Measurements from ENCODE around the gene UNC5C. TPM values are rescaled to one million over a fixed set of nuclear protein-coding genes. Genes with fewer than 3 reads are reported as not detected.

Gene UNC5C
- total RNA-seq, 1 donor from 2014 or later = 0.97 TPM

- Mint-ChIP-seq H3K27me3 (ENCODE audit: unreplicated experiment) (peaks cover 1% of the 10 kb centered on the region), H3K9me3 (ENCODE audit: unreplicated experiment) (no peaks in the 10 kb centered on the region), H3K4me1 (ENCODE audit: unreplicated experiment) (peaks cover 5% of the 10 kb centered on the region), H3K36me3 (ENCODE audit: low read depth, unreplicated experiment) (no peaks in the 10 kb centered on the region), H3K27ac (ENCODE audit: unreplicated experiment) (no peak overlapping the region), H3K4me3 (ENCODE audit: unreplicated experiment) (no peak overlapping the region)
- no peak for DNase-seq (ENCODE audit: low spot score)
- TF ChIP-seq CTCF (IDR thresholded peaks at IDR 0.05; ENCODE audit: unreplicated experiment) = no peak
These were observed 102.6 kb downstream of the UNC5C start for GRCh38 chr4:95446173-95446572.

- Mint-ChIP-seq H3K27ac (ENCODE audit: unreplicated experiment) (no peak overlapping the region), H3K4me1 (ENCODE audit: unreplicated experiment) (peaks cover 5% of the 10 kb centered on the region), H3K27me3 (ENCODE audit: unreplicated experiment) (peaks cover 1% of the 10 kb centered on the region), H3K36me3 (ENCODE audit: low read depth, unreplicated experiment) (no peaks in the 10 kb centered on the region), H3K4me3 (ENCODE audit: unreplicated experiment) (no peak overlapping the region), H3K9me3 (ENCODE audit: unreplicated experiment) (no peaks in the 10 kb centered on the region)
- DNase-seq (ENCODE audit: low spot score) = no peak
- no peak for TF ChIP-seq CTCF (IDR thresholded peaks at IDR 0.05; ENCODE audit: unreplicated experiment)
These were observed 103.5 kb downstream of the UNC5C start for GRCh38 chr4:95445251-95445650.

GRCh38 chr4:95444812-95445211, 104.0 kb downstream of the UNC5C start:
- no peaks in the 10 kb centered on the region for H3K9me3 Mint-ChIP-seq (ENCODE audit: unreplicated experiment)
- no peak overlapping the region for H3K4me3 Mint-ChIP-seq (ENCODE audit: unreplicated experiment)
- TF ChIP-seq CTCF (IDR thresholded peaks at IDR 0.05; ENCODE audit: unreplicated experiment) = no peak
- peaks cover 1% of the 10 kb centered on the region for H3K27me3 Mint-ChIP-seq (ENCODE audit: unreplicated experiment)
- H3K27ac Mint-ChIP-seq (ENCODE audit: unreplicated experiment) = no peak overlapping the region
- no peaks in the 10 kb centered on the region for H3K36me3 Mint-ChIP-seq (ENCODE audit: low read depth, unreplicated experiment)
- no peak for DNase-seq (ENCODE audit: low spot score)
- H3K4me1 Mint-ChIP-seq (ENCODE audit: unreplicated experiment) = peaks cover 8% of the 10 kb centered on the region

- no peak for TF ChIP-seq CTCF (IDR thresholded peaks at IDR 0.05; ENCODE audit: unreplicated experiment)
- no peak for DNase-seq (ENCODE audit: low spot score)
- Mint-ChIP-seq H3K9me3 (ENCODE audit: unreplicated experiment) (no peaks in the 10 kb centered on the region), H3K27me3 (ENCODE audit: unreplicated experiment) (no peaks in the 10 kb centered on the region), H3K36me3 (ENCODE audit: low read depth, unreplicated experiment) (no peaks in the 10 kb centered on the region), H3K4me1 (ENCODE audit: unreplicated experiment) (peaks cover 6% of the 10 kb centered on the region), H3K27ac (ENCODE audit: unreplicated experiment) (no peak overlapping the region), H3K4me3 (ENCODE audit: unreplicated experiment) (no peak overlapping the region)
These were observed 108.9 kb downstream of the UNC5C start for GRCh38 chr4:95439896-95440295.

GRCh38 chr4:95439071-95439470, 109.7 kb downstream of the UNC5C start:
- TF ChIP-seq CTCF (IDR thresholded peaks at IDR 0.05; ENCODE audit: unreplicated experiment) = no peak
- H3K36me3 Mint-ChIP-seq (ENCODE audit: low read depth, unreplicated experiment) = no peaks in the 10 kb centered on the region
- no peak overlapping the region for H3K27ac Mint-ChIP-seq (ENCODE audit: unreplicated experiment)
- no peak overlapping the region for H3K4me3 Mint-ChIP-seq (ENCODE audit: unreplicated experiment)
- no peak for DNase-seq (ENCODE audit: low spot score)
- no peaks in the 10 kb centered on the region for H3K9me3 Mint-ChIP-seq (ENCODE audit: unreplicated experiment)
- H3K27me3 Mint-ChIP-seq (ENCODE audit: unreplicated experiment) = no peaks in the 10 kb centered on the region
- H3K4me1 Mint-ChIP-seq (ENCODE audit: unreplicated experiment) = peaks cover 6% of the 10 kb centered on the region
